GM18508 (cell line): Measurements from ENCODE around the gene BEND3.
"Not testable (repeated sequence)": the region's sequence is repeated elsewhere in the genome, so short reads cannot be mapped to it uniquely, and the experiment has no call there.

Experiments used
- ATAC-seq: cut with Tn5 transposase; IDR thresholded peaks from one replicate; pipeline ENCODE4 v1.9.1; 2021; ENCODE audit warnings: moderate number of reproducible peaks; ENCODE audit not compliant: insufficient read depth, unreplicated experiment

BEND3 gene

DNA sequence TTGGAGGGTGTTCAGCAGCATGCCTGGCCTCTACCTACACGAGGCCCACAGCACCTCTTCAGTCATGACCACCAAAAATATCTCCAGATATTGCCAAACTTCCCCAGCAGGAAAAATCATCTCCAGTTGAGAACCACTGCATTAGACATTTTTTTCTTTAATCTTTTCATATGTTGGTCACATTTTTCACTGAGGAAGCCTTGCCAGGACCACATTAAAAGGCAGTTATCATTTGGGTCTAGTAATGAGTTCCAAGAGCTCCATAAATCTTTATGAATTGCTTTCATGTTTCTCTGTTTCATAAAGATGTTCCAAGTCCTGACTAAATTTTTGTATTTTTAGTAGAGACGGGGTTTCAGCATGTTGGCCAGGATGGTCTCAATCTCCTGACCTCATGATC, 58.5 kb downstream of the BEND3 start:
- no peak for ATAC-seq

DNA sequence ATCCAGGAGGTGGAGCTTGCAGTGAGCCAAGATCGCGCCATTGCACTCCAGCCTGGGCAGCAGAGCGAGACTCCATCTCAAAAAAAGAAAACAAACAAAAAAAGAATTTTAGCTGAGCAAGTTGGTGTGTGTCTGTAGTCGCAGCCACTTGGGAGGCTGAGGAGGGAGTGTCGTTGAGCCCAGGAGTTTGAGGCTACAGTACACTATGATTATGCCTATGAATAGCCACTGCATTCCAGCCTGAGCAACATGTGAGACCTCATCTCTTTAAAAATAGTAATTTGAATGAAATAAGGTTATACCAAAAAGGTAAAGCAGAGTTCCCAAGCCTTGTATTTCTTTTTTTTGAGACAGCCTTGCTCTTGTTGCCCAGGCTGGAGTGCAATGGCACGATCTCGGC, 67.5 kb downstream of the BEND3 start:
- no peak for ATAC-seq

DNA sequence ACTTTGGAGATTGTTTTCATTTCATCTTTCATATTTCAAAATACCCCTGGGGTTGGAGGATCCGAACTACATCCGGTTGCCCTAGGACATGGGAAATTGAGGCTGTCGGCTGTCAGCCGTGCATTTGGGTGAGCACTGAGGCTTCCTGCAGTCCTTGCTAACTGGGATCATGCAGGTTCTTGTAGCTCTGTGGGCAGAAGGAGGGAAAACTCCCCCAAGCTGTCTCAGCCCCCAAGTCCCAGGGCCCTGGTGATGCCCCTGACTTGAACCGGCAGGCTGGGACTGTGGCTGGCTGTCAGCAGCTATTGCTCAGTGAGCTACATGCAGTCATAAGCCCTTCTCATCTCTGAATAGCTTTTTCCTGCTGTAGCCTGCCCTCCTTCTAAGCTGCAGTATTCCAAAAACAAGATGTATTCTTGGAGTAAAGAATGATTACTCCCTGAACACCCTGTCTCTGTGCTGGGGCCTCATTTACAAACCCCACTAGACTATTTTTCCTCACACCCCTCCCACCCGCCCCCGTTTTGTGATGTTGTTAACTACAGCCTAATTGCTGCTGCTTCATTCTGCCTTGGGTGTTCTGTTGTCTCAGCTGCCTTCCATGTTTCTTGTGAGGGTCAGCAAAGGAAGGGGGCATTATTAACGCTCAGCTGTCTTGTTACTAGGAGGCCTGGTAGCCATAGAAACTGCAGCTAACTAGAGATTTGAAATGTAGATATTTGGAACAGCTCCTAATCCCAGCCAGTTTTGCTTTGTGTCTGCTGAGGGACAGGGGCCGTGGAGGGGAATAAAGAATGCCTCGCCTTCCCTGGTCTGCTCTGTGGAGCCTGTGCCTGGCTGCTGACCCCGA, 69.3 kb downstream of the BEND3 start:
- ATAC-seq = no peak

DNA sequence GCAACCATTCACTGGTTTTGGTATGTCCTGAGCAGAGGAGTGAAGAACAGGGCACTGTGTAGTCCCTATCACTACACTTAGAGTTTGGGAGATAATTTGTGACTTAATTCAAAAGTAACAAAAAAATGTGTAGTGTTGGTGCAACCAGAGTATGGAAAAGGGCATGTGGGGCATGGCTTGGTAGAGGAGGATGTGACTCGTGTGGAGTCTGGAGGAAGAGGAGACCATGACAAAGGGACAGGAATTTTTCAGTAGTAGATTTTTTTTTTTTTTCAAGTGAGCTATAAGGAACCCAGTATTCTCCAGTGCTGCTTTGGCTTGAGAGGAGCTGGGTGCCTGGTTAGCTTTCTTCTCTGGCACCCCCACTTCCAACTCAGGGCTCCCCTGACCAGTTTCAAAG, 82.2 kb downstream of the BEND3 start:
- ATAC-seq = no peak

DNA sequence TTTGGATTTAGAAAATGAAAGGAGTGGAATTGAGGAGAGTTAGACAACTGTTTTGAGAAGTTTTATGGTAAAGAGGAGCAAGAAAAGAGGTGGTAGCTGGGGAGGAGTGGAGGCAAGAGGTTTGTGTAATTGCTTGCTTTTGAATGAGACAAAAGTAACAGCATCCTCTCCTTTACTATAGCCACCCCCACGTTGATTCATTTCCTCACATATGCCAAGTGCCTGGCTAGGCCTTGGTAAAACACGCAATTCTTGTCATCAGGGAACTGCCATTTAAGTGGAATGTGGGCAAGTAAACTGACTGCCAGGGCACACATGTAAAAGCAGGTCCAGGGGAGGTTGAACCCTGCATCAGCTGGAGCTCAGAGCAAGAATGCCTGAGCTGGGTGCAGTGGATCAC, 83.3 kb downstream of the BEND3 start:
- no peak for ATAC-seq

DNA sequence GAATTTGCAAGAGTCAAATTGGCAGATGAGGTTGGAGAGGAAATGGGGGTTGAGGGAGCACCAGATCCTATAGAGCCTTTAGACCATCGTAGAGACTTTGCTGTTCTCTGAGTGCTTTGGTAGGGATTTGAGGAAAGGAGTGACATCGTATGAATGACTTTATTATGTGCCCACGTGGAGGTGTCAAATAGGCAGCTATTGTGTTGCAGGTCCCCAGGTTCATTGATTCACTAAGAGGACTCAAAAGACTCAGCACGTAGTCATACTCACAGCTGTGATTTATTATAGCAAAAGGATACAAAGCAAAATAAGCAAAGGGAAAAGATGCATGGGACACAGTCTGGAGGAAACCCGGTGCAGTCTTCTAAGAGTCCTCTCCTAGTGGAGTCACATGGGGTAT, 85.2 kb downstream of the BEND3 start:
- no peak for ATAC-seq

DNA sequence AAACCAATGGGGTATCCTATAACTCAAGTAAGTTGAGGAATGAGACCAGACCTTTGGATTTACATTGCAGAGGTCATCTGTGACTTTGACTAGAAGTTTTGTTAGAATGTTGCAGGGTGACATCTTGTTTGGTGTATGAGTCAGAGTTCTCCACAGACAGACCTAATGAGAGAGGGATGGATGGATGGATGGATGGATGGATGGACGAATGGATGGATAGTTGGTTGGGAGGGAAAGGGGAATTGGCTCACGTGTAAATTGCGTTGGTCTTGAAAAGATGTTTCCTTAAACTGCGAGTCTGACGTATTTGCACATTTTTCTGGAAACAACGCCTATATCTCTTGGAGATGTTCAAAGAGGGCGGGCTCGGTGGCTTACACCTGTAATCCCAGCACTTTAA, 88.3 kb downstream of the BEND3 start:
- ATAC-seq = no peak

DNA sequence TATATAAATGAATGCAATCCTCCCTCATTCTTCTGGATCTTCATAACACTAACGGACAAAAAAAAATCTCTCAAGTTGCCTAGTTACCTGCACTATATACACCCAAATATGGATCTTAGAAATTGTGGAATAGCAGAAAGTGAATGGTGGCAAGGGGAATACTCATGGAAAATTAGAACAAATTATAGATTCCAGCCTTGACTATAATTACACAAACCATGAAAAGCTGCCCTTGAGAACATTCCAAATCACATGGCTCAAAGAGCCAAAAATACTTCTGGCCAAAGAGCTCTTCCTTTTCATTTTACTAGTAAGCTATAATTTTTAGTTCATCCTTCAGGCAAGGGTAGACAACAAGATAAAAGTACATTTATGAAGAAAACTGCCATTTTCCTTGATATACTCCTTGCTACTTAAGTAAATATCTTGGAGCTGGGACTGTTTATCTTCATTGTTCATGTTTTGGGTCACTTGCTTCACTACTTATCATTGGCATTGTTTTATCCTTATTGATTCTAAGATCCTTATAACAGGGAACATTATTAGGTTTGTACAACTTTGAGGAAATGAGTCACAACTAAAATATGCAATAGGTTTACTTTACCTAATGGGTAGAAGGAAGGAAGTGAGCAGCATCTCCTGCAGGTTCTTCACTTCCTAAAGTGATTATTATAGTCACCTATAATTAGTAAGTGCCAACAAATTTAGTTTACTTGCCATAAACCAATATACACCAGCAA, 93.7 kb downstream of the BEND3 start:
- ATAC-seq = no peak

DNA sequence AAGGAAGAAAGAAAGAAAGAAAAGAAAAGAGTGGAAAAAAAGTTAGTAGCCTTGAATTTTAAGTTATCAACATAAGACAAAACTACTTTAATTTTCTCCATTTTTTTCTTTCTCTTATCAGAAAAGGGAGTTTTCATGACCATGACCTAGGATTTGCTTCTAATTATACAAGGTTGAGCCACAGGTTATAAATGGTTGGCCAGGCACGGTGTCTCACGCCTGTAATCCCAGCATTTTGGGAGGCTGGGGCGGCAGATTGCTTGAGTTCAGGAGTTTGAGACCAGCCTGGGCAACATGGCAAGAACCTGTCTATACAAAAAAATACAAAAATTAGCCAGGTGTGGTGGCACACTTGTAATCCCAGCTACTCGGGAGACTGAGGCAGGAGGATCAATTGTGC, 95.1 kb downstream of the BEND3 start:
- no peak for ATAC-seq

DNA sequence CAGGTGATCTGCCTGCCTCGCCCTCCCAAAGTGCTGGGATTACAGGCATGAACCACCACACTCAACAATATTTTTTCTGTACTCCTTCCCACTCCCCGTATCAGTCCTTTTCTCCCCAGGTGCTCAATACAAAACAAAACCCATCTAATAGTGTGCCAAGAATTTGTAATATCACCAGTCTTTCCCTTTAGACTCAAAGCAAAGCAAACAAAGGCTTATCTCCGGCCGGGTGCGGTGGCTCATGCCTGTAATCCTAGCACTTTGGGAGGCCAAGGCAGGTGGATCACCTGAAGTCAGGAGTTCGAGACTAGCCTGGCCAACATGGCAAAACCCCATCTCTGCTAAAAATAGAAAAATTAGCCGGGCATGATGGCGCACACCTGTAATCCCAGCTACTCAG, 95.7 kb downstream of the BEND3 start:
- not testable (repeated sequence) for ATAC-seq

DNA sequence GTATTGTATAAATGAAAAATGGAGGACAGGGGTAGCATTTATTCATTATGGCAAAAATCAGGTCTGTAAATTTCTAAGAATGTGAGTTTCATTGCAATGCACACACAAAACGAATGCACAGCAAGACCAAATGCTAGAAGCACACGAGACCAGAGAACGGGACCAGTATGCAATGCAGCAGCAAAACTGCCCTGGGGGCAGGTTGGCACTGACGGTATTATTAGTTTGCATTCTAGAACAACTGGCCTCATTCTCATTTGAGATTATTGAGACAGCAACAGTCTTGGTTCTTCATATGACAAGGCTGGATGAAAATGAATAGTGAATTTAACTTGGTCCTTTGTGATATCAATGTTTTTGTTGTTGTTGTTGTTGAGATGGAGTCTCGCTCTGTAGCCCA, 96.3 kb downstream of the BEND3 start:
- no peak for ATAC-seq
